GM23338 (cell line): ENCODE data around the gene MPDU1. TPM values are rescaled to one million over a fixed set of nuclear protein-coding genes. Genes with fewer than 3 reads are reported as not detected.

Experiments used
- ATAC-seq: fragments of 200-7000 bp; cut with Tn5 transposase; 3 replicates; pipeline ENCODE4 v1.9.1; 2020
- DNase-seq: peaks from one replicate; pipeline ENCODE4 v3.0.0-alpha.2; 2015; ENCODE audit warnings: low spot score
- H2AFZ ChIP-seq: fragments of 200-600 bp; sonication (generic); 2 replicates; pipeline ENCODE4 v1.8.0; 2016; ENCODE audit warnings: antibody characterized with exemption, mild to moderate bottlenecking, moderate library complexity
- H3F3A ChIP-seq: fragments of 200-600 bp; sonication (generic); replicated peaks from 2 replicates; pipeline ENCODE4 v1.8.0; 2017; ENCODE audit warnings: antibody characterized with exemption, mixed run types, low read depth
- H3K27ac ChIP-seq: fragments of 200-600 bp; sonication (generic); 2 replicates; pipeline ENCODE4 v1.6.1; 2016; ENCODE audit warnings: low read depth
- H3K27me3 ChIP-seq: fragments of 200-600 bp; sonication (generic); 2 replicates; pipeline ENCODE4 v1.8.0; 2016; ENCODE audit warnings: mild to moderate bottlenecking, mixed run types, moderate library complexity; ENCODE audit not compliant: insufficient read depth
- H3K36me3 ChIP-seq: fragments of 200-600 bp; sonication (generic); 2 replicates; pipeline ENCODE4 v1.8.0; 2016; ENCODE audit warnings: mild to moderate bottlenecking; ENCODE audit not compliant: insufficient read depth
- H3K4me1 ChIP-seq: fragments of 200-600 bp; sonication (generic); 2 replicates; pipeline ENCODE4 v1.8.0; 2016; ENCODE audit warnings: mild to moderate bottlenecking, moderate library complexity; ENCODE audit not compliant: insufficient read depth
- H3K4me2 ChIP-seq: fragments of 200-600 bp; sonication (generic); 2 replicates; pipeline ENCODE4 v1.7.1; 2017; ENCODE audit warnings: mixed run types
- H3K4me3 ChIP-seq: fragments of 200-600 bp; sonication (generic); 2 replicates; pipeline ENCODE4 v1.6.1; 2016; ENCODE audit warnings: mixed run types
- H3K79me2 ChIP-seq: fragments of 200-600 bp; sonication (generic); replicated peaks from 2 replicates; pipeline ENCODE4 v1.8.0; 2017; ENCODE audit warnings: mild to moderate bottlenecking; ENCODE audit not compliant: insufficient read depth
- H3K9me2 ChIP-seq: fragments of 200-600 bp; sonication (generic); 2 replicates; pipeline ENCODE4 v1.8.0; 2017; ENCODE audit not compliant: insufficient read depth
- H4K20me1 ChIP-seq: fragments of 200-600 bp; sonication (generic); replicated peaks from 2 replicates; pipeline ENCODE4 v1.8.0; 2017; ENCODE audit warnings: mild to moderate bottlenecking; ENCODE audit not compliant: insufficient read depth
- H3K27ac Mint-ChIP-seq: 2 replicates; pipeline ENCODE4 v1.8.0; 2020; ENCODE audit warnings: inconsistent platforms, mild to moderate bottlenecking, moderate library complexity, mixed read lengths
- H3K27me3 Mint-ChIP-seq: 3 replicates; pipeline ENCODE4 v1.8.0; 2022; ENCODE audit warnings: low read depth, mild to moderate bottlenecking, moderate library complexity, mixed read lengths, inconsistent platforms; ENCODE audit not compliant: insufficient read depth, poor library complexity
- H3K36me3 Mint-ChIP-seq: 3 replicates; pipeline ENCODE4 v1.8.0; 2021; ENCODE audit warnings: low read depth, mild to moderate bottlenecking, inconsistent platforms, moderate library complexity, mixed read lengths
- H3K4me1 Mint-ChIP-seq: 3 replicates; pipeline ENCODE4 v1.8.0; 2020; ENCODE audit warnings: mild to moderate bottlenecking, inconsistent platforms, mixed read lengths
- H3K4me3 Mint-ChIP-seq: 3 replicates; pipeline ENCODE4 v1.8.0; 2021; ENCODE audit warnings: moderate library complexity, mild to moderate bottlenecking, inconsistent platforms, mixed read lengths
- H3K9me3 Mint-ChIP-seq: 3 replicates; pipeline ENCODE4 v1.8.0; 2020; ENCODE audit warnings: moderate library complexity, mild to moderate bottlenecking, inconsistent platforms, mixed read lengths
- CREB1 ChIP-seq: fragments of 250-450 bp; sonication (Bioruptor Pico); IDR thresholded peaks from 2 replicates; pipeline ENCODE4 v1.5.0; 2020; ENCODE audit warnings: low read depth, mild to moderate bottlenecking, moderate library complexity
- CTCF ChIP-seq, 2 experiments: fragments of 200-600 bp in 1 of 2; sonication (generic) in 1 of 2; conservative IDR thresholded peaks; 2 replicates each; pipeline versions ENCODE4 v1.5.1 to v1.6.1; 2016 to 2017; ENCODE audit warnings: antibody characterized with exemption in 2 of 2, low read depth in 2 of 2, mild to moderate bottlenecking in 2 of 2, moderate library complexity in 1 of 2
- ETS1 ChIP-seq: IDR thresholded peaks from 2 replicates; pipeline ENCODE4 v1.6.1; 2016; ENCODE audit warnings: antibody characterized with exemption
- EZH2 ChIP-seq: fragments of 200-600 bp; sonication (generic); IDR thresholded peaks from one replicate; pipeline ENCODE4 v1.8.0; 2017; ENCODE audit warnings: antibody characterized with exemption, mild to moderate bottlenecking, low read depth; ENCODE audit not compliant: unreplicated experiment
- EZH2phosphoT487 ChIP-seq: fragments of 200-600 bp; sonication (generic); IDR thresholded peaks from one replicate; pipeline ENCODE4 v1.8.1; 2018; ENCODE audit warnings: antibody characterized with exemption; ENCODE audit not compliant: unreplicated experiment
- JUNB ChIP-seq: IDR thresholded peaks from one replicate; pipeline ENCODE4 v1.6.1; 2016; ENCODE audit warnings: antibody characterized with exemption; ENCODE audit not compliant: unreplicated experiment
- NANOG ChIP-seq: IDR thresholded peaks from 2 replicates; pipeline ENCODE4 v1.6.1; 2016; ENCODE audit warnings: antibody characterized with exemption, borderline replicate concordance
- POLR2AphosphoS5 ChIP-seq: IDR thresholded peaks from 2 replicates; pipeline ENCODE4 v1.6.1; 2016; ENCODE audit warnings: antibody characterized with exemption, low read depth
- REST ChIP-seq: IDR thresholded peaks from one replicate; pipeline ENCODE4 v1.6.1; 2018; ENCODE audit warnings: antibody characterized with exemption; ENCODE audit not compliant: unreplicated experiment
- ZNF114 ChIP-seq: fragments of 250-450 bp; sonication (Bioruptor Pico); IDR thresholded peaks from 2 replicates; pipeline ENCODE4 v1.5.0; 2020; ENCODE audit warnings: mild to moderate bottlenecking, moderate library complexity
- ZNF331 ChIP-seq: fragments of 250-450 bp; sonication (Bioruptor Pico); IDR thresholded peaks from 2 replicates; pipeline ENCODE4 v1.5.0; 2020; ENCODE audit warnings: low read depth, mild to moderate bottlenecking, moderate library complexity
- polyA plus RNA-seq: library from polyadenylated mRNA; unstranded; fragments of >200 nt; fragmentation: Nextera tagmentation; extraction: Ambion mirVana; gene quantifications from 2 replicates; pipeline ENCODE4 v1.2.1, GENCODE V29; 2016
- total RNA-seq: library from RNA; depleted of rRNA; stranded (reverse); fragments of >200 nt; shearing (Covaris generic); gene quantifications from 2 replicates; pipeline ENCODE4 v1.2.3, GENCODE V29; 2014

MPDU1 gene
- total and polyA plus RNA-seq, 2 experiments from 2014 or later, result 65.1 to 216 TPM

GRCh38 chr17:7550344-7550743 is 33.3 kb upstream of the MPDU1 start (continued):
- no peak for TF ChIP-seq REST
- TF ChIP-seq JUNB, result no peak
- no peak for TF ChIP-seq EZH2phosphoT487

- no peaks in the 10 kb centered on the region for H3K36me3 ChIP-seq
- TF ChIP-seq CREB1 (CRISPR knock-in tag), result no peak
- TF ChIP-seq CTCF (conservative IDR thresholded peaks at IDR 0.05; ENCODE audit: low read depth in 2 of 2), result no peak
- no peak for TF ChIP-seq ZNF331 (CRISPR knock-in tag)
- TF ChIP-seq NANOG, result no peak
- TF ChIP-seq ETS1, result no peak
- TF ChIP-seq POLR2AphosphoS5, result no peak
- no peak for TF ChIP-seq ZNF114 (CRISPR knock-in tag)
- TF ChIP-seq EZH2, result no peak
- TF ChIP-seq REST, result no peak
Measured at GRCh38 chr17:7551396-7551795, 32.3 kb upstream of the MPDU1 start.

More at GRCh38 chr17:7551396-7551795, 32.3 kb upstream of the MPDU1 start:
- no peaks in the 10 kb centered on the region for H4K20me1 ChIP-seq
- H3K27ac ChIP-seq, result no peak overlapping the region
- H3K4me3 Mint-ChIP-seq, result no peak overlapping the region
- no peak overlapping the region for H3K27ac Mint-ChIP-seq
- ATAC-seq (no peak), DNase-seq (no peak)
- no peaks in the 10 kb centered on the region for H3K79me2 ChIP-seq
- H3F3A ChIP-seq, result peaks cover 18% of the 10 kb centered on the region
- H3K9me3 Mint-ChIP-seq, result no peaks in the 10 kb centered on the region
- H3K27me3 ChIP-seq, result peaks cover 13% of the 10 kb centered on the region
- H3K4me2 ChIP-seq, result no peak overlapping the region
- H2AFZ ChIP-seq, result no peak overlapping the region
- peaks cover 15% of the 10 kb centered on the region for H3K4me1 Mint-ChIP-seq
- H3K9me2 ChIP-seq, result no peaks in the 10 kb centered on the region
- H3K4me3 ChIP-seq, result no peak overlapping the region
- H3K36me3 Mint-ChIP-seq, result no peaks in the 10 kb centered on the region
- H3K4me1 ChIP-seq, result peaks cover 5% of the 10 kb centered on the region; the same call in 1 of the 2 replicates
- peaks cover 9% of the 10 kb centered on the region for H3K27me3 Mint-ChIP-seq
